HG02588 (cell line): ENCODE data around the gene ARHGAP29.
A peak's percentile ranks its signal among the peaks of the same experiment; 100 is the strongest.

Source experiments
- ATAC-seq: cut with Tn5 transposase; IDR thresholded peaks from one replicate; pipeline ENCODE4 v1.9.1; 2021; ENCODE audit warnings: mild to moderate bottlenecking, moderate library complexity; ENCODE audit not compliant: unreplicated experiment

The ARHGAP29 gene, protein sequence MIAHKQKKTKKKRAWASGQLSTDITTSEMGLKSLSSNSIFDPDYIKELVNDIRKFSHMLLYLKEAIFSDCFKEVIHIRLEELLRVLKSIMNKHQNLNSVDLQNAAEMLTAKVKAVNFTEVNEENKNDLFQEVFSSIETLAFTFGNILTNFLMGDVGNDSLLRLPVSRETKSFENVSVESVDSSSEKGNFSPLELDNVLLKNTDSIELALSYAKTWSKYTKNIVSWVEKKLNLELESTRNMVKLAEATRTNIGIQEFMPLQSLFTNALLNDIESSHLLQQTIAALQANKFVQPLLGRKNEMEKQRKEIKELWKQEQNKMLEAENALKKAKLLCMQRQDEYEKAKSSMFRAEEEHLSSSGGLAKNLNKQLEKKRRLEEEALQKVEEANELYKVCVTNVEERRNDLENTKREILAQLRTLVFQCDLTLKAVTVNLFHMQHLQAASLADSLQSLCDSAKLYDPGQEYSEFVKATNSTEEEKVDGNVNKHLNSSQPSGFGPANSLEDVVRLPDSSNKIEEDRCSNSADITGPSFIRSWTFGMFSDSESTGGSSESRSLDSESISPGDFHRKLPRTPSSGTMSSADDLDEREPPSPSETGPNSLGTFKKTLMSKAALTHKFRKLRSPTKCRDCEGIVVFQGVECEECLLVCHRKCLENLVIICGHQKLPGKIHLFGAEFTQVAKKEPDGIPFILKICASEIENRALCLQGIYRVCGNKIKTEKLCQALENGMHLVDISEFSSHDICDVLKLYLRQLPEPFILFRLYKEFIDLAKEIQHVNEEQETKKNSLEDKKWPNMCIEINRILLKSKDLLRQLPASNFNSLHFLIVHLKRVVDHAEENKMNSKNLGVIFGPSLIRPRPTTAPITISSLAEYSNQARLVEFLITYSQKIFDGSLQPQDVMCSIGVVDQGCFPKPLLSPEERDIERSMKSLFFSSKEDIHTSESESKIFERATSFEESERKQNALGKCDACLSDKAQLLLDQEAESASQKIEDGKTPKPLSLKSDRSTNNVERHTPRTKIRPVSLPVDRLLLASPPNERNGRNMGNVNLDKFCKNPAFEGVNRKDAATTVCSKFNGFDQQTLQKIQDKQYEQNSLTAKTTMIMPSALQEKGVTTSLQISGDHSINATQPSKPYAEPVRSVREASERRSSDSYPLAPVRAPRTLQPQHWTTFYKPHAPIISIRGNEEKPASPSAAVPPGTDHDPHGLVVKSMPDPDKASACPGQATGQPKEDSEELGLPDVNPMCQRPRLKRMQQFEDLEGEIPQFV

DNA sequence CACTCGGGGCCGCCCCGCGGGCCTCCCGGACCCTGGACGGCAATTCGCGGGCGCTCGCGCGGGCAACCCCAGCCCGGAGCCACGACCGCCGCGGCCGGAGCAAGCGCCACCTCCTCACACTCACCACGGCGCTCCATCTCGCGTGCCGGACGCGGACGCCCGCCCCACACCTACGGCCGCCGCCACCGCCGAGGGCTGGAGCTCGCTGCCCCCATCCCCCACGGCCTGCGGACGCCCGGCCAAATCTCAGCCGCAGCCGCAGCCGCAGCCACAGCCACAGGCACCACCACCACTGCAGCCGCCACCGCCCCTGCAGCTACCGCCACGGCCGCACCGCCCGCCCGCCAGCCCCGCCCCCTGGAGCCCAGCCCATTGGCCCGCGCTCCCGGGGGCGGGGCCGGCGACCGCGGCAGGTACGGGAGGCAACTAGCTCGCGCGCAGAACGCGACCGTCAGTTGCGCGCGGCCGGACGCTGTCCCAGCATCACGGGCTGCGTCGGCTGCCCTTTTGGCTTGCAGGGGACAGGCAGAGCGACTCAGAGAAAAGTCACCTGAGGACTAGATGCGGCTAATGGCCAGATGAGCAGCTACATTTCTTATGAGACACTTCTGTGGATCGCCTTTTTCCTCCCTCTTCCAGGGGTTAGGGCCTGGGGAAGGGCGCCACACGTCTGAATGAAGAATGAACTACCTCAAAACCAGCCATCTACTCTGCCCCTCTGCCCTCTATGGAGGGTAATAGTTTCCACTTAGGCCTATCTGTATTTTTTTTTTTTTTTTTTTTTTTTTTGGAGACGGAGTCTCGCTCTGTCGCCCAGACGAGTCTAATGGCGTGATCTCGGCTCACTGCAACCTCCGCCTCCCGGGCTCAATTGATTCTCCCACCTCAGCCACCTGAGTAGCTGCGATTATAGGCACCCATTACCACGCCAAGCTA, at the start of gene ARHGAP29:
ARHGAP29 (minus strand) TSS at position 294 of the 936 bp plus-strand sequence. CDS start 5,973 bp downstream, outside the sequence.
- ATAC-seq: peak; percentile 86

DNA sequence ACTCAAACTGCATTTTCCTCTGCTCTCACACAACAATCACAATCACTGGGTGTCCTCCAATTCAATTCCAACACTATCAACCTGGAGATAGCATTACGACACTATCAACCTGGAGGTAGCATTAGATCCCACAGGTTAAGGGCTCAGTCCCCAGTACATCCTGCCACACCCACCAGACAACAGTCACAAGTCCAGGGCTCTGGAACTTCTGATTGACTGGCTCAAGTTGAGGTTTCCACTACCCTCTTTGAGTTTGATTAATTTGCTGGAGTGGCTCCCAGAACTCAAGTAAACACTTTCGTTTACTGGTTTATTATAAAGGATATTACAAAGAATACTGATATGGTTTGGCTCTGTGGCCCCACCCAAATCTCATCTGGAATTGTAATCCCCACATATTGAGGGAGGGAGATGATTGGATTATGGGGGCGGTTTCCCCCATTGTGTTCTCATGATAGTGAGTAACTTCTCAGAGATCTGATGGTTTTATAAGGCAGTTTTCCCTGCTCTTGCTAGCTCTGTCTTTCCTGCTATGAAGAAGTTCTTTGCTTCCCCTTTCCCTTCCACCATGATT, 49.6 kb upstream of the ARHGAP29 start:
- no peak for ATAC-seq

DNA sequence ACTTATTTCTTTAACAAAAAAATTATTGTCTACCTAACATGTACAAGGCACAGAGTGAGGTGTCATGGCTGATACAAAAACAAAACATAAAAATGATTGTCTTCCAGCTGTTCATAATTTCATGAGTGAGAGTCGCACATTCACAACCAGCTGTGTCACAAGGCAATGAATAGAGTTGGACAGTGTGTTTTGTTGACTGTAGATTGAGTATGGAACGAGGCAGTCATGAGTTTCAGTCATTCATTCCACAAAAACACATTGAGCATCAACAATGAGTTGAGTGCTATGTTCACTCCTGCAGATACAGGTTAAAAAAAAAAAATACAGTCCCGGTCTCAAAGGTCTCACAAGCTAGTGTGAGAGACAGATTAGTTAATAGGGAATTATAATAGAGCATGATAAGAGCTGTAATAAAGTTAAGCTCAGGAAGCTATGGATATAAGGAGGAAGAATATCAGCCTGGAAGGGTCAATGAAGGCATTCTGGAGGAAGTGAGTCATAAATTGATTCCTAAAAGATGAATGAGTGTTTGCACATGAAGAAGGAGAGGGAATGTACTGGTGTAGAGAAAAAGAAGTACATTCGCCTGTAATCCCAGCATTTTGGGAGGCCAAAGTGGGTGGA, 47.8 kb upstream of the ARHGAP29 start:
- ATAC-seq: no peak

DNA sequence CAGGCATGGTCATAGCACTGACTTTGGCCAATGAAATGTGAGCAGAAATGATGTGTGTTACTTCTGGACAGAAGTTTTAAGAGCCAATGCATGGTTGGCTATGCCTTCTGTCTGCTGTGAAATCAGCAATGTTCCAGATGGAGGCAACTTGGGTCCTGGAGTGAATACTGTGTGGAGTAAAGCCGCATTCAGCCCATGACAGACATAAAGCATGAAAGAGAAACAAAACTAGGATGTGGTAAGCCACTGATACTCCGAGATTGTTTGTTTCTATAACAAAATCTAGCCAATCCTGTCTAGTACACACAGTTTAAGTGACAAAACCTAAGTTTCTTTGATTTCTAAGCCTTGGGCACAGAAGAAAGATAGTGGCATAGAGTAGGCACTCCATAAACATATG, 47.1 kb upstream of the ARHGAP29 start:
- ATAC-seq: peak; percentile 53

DNA sequence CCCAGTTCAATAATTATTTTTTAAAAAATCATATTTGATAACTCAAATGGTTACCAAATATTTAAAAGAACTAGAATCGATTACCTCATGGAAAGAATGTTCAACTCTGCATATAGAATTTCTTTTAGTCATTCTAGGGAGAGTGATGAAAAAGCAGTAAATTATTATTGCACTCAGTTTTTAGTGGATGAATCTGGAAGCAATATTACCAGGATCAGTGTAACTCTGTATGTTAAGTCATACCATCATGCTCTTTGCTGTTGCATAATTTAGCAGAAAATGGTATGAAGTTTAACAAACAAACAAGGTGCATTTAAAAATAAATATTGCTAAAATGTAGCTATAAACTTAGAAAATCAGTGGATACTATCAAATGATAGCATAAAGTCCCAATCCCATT, 46.1 kb upstream of the ARHGAP29 start:
- ATAC-seq: no peak

DNA sequence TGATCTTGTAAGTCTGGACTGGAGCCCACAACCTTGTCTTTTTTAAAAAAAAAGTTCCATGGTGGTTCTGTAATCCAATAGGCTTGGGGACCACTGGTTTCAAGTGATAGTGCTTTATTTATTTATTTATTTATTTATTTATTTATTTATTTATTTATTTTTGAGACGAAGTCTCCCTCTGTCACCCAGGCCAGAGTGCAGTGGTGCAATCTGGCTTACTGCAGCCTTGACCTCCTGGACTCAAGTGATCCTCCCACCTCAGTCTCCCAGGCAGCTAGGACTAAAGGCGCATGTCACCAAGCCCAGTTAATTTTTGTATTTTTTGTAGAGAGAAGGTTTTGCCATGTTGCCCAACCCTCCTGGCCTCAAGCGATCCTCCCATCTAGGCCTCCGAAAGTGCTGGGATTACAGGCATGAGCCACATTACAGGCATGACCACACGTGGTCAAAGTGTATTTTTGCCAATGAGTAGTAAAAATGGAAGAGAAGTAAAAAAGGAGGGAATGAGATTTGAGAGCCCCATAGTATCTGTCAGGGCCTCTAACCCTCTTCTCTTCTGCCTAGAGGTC, 44.8 kb upstream of the ARHGAP29 start:
- ATAC-seq: no peak

DNA sequence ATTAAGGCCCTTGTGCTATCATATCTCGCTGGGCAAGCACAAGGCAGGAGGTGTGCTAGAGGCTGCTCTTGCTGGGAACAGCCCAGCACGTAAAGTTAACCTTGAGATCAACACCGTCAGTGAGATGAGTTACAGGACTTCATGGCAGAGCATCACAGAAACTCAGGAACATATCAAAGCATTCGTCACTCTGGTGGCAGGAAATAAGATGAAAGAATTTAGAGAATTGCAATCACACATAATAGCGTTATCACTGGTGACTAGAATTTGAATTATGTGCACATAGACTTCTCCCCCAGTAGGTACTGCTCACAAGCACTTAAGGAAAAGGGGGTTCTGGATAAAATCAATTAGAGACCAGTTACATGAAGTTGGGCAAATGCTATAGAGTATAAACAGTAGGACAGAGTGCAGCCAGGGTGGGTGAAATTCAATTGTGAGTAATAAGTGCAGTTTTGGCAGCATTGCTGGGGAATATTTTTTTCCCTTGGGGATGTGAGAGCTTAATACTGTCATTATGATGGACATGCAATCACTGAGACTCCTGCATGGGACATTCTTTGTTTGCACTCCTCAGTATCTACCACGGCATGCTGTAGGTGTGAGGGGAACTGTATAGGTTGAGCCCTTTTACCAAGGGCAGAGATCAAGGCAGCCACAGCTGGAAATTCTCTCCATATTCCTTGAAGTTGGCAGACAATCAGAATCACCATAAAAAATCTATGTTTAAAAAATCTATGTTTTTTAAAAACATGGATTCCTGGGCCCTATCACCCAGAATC, 44.2 kb upstream of the ARHGAP29 start:
- ATAC-seq: no peak

DNA sequence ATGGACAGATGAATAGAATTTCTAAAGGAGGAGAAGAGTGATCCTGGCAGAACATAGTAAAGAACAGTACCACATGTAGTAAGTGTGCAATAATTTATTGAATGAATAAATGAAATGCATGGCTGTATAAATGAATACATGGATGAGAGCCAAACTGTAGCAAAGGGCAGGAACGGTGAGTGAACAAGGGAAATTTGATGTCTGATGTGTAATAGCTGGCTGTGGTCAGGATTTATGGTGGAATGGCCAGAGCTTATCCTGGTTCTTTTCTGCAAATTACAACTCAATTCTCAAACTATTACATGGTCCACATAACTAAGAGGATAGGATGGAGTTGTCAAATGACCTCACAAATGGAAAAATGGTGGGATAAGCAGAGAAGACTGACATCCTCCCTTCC, 43.2 kb upstream of the ARHGAP29 start:
- ATAC-seq: no peak

DNA sequence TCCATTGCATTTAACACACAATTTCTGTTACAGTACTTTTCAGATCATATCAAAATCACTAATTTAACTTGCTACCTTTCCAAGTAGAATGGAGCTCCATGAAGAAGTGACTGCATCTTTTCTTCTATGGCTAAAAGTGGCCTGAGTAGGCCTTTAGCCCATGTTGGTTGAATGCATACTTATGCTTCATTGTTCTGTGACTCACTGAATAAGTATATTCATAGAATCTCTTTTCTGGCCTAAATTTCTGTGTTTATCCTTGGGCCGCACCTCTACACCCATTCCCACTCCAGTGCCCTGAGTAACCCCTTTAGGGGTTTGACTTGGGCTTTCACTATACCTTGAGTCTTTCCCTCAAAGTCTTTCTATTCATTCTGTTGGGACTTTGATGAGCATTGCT, 42.1 kb upstream of the ARHGAP29 start:
- ATAC-seq: no peak

DNA sequence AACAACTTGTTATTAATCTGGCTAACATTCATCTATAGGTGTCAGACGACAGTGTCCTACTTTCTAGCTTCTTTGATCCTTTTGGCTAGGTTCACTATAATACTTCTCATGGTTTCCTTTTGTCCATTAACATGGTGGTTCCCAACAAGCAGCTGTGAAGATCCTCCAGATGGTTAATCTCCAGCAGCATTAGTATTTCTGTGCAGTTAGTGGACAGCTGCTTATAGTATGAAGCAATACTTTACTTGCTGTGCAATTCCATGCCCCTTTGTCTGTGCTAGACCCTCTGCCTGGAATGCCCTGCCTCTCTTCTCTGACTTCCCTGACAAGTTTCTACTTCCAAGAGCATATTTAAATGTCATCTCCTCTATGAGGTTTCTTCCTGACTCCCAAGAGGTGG, 41.7 kb upstream of the ARHGAP29 start:
- no peak for ATAC-seq

DNA sequence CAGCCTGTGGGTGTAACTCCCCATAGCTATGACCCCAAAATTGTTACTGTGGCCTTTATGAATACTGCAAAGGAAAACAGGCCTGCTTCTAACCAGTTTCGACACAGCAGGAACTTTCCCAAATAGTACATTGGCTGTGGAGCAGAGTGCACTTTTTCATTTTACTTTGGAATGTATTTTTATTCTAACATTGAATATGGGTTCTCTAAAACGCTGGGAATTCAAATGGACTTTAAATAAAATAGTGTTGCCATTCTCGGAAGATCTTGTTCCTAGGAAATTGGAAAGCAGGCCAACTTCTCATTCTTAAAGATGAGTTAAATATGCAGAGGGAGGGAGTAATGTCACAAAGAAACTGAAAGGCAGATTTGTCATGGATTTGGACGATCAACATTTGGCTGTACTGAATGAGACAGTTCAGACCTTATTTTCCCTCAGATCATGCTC, 39.6 kb upstream of the ARHGAP29 start:
- no peak for ATAC-seq

DNA sequence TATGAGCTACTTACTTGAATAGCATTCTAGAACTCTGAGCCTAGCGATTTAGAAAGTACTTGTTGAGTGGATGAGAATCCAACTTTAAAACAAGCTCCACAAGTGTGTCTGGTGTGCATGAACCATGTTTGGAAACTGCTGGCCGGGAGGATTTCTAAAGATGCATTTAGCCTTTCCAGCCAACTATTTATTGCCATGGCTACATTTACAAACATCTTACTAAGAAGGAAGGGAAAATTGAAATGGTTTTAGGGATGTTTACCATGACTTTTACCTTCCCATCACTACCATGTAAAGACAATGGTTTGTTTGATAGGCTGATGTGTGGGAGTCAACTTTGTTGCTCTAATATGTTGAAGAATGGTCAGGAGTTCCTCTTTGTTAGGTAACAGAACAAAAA, 37.7 kb upstream of the ARHGAP29 start:
- ATAC-seq: no peak

DNA sequence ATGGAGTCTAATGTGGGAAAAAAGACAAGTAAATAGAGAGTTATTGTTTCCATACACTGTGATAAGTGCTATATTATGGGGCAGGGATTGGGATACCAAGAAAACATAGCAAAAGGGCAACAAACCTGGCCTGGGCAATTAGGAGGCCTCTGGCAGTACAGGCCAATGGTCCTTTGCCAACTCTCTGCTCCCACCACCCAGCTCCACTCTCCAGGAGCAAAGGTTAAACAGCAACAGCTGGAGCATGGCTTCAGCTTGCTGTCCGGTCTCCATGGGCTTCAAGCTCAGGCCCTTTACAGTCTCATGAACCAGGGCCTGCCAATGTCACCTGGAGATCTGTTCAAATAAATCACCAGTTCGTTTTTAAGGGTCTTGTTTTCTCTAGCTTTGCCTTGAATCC, 37.2 kb upstream of the ARHGAP29 start:
- no peak for ATAC-seq

DNA sequence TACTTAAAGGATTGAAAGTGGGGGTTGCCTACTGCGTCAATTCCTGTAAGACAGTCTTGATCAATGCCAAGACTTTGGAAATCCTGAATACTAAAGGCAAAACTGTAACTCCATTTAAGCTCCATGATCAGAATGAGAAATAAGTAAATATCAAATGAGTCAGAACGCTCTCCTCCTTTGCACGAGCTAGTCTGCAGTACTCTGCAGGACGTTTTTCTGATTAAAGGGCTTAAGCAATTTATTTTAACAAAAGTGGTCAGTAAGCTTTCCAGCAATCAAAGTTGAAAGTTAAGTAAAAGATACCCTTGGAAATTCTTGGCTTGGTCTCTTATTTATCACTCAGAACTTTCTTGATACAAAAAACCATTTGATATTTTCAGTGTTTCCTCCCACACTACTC, 35.7 kb upstream of the ARHGAP29 start:
- no peak for ATAC-seq

DNA sequence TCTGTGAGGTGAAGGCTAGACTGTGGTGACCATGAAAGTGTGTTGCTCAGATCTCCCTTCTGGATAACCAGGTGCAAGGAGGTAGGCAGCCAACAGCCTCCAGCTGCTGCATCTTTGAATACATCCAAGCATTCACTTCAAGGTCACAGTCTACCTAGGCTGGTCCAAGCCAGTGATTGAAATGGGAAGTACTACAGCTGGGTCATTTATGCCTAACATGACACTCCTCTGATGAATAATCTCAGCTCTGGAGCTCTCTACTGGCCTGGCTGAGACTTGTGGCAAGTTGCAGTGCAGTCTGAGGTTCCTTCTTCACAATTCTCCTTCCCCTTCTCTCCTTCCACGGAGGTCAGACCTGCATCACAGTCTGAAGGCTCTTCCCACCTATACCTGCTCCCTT, 35.0 kb upstream of the ARHGAP29 start:
- no peak for ATAC-seq

DNA sequence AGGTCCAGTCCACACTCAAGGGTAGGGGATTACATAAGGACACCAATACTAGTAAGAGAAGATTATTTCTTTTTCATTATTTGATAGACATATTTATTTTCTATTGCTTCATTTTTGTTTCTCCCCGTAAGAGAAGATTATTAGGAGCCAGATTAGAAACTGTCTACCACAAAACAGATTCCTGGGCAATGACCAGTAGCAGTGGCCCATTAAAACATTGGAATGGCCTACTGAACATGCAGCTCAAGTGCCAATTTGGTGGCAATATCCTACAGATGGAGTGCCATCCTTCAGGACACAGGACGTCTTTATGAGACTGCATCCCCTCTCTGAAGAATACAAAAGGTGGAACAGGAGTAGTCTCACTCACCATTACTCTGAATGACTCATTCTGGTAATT, 34.0 kb upstream of the ARHGAP29 start:
- no peak for ATAC-seq

DNA sequence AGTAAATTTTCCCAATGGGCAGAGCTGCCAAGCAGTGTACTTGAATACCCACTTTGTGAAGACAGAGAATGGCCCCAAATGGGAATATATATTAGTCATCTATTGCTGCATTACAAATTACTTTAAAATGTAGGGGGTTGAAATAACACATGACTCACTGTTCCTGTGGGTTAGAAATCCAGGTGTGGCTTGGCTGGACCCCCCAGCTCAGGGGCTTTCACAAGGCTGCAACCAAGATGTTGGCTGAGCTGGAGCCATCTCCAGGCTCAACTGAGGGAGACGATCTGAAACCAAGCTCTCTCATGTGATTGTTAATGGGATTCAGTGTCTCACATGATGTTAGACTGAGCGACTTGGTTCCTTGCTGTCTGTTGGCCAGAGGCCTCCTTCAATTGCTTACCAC, 33.4 kb upstream of the ARHGAP29 start:
- no peak for ATAC-seq

DNA sequence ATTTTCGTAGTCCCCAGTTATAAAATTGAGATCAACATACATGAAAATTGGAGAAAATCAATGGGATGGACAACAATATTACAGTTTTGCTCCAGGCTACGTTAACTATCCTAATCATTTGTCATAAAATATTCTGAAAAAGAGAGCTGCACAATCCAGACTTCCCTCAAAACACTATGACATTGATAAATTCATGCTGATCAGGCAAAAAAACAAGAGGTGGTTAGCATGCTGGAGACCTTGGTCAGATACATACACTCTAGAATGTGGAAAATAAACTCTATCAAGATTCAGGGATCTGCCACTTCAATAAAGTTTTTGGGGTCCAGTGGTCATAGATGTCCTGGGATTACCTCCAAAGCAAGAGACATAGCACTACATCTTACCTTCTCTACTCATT, 32.5 kb upstream of the ARHGAP29 start:
- no peak for ATAC-seq
